H1 (cell line): ENCODE results near the gene DPP10. TPM values are rescaled to one million over a fixed set of nuclear protein-coding genes. Genes with fewer than 3 reads are reported as not detected.

Source experiments
- CTCF ChIA-PET: fragments of 300-600 bp; sonication (Branson Sonifier 250); formaldehyde crosslinking; loops from one replicate; lab custom pipeline; 2021; ENCODE audit not compliant: partially characterized antibody; lab: Charles Lee
- POLR2A ChIA-PET: fragments of 300-600 bp; sonication (Branson Sonifier 250); formaldehyde crosslinking; loops from one replicate; lab custom pipeline; 2021; ENCODE audit warnings: inconsistent platforms; ENCODE audit not compliant: partially characterized antibody; lab: Charles Lee
- DNase-seq, 2 experiments: peaks; one replicate each; pipeline versions ENCODE4 v3.0.0 to v3.0.0-alpha.2; 2010 to 2022; ENCODE audit warnings: low spot score in 2 of 2, low read depth in 1 of 2, mixed read lengths in 1 of 2
- FAIRE-seq: peaks from 2 replicates; lab custom pipeline; 2011; peaks lifted over from hg19 to GRCh38; lab: Jason Lieb, UNC
- H2AFZ ChIP-seq: 2 replicates; pipeline ENCODE4 v1.8.1; 2012; ENCODE audit warnings: low read length, inconsistent platforms
- H2AK5ac ChIP-seq: 2 replicates; pipeline ENCODE4 v1.6.1; 2013; ENCODE audit warnings: low read depth, low read length
- H2BK120ac ChIP-seq: replicated peaks from 2 replicates; pipeline ENCODE3; 2013; ENCODE audit warnings: low read depth, low read length, inconsistent platforms
- H2BK12ac ChIP-seq: 2 replicates; pipeline ENCODE4 v1.6.1; 2013; ENCODE audit warnings: low read depth, low read length
- H2BK15ac ChIP-seq: 2 replicates; pipeline ENCODE4 v1.6.1; 2013; ENCODE audit warnings: low read length
- H2BK20ac ChIP-seq: 2 replicates; pipeline ENCODE4 v1.6.1; 2013; ENCODE audit warnings: low read length
- H2BK5ac ChIP-seq: 2 replicates; pipeline ENCODE4 v1.6.1; 2013; ENCODE audit warnings: low read depth, low read length
- H3K14ac ChIP-seq: 2 replicates; pipeline ENCODE4 v1.6.1; 2013; ENCODE audit warnings: inconsistent platforms; ENCODE audit not compliant: insufficient read length
- H3K18ac ChIP-seq: 2 replicates; pipeline ENCODE4 v1.6.1; 2013; ENCODE audit warnings: low read length; ENCODE audit errors: extremely low read depth
- H3K23ac ChIP-seq: 2 replicates; pipeline ENCODE4 v1.6.1; 2013; ENCODE audit warnings: inconsistent platforms; ENCODE audit not compliant: insufficient read length
- H3K23me2 ChIP-seq: 2 replicates; pipeline ENCODE4 v1.6.1; 2013; ENCODE audit warnings: low read depth, low read length
- H3K27ac ChIP-seq: 2 replicates; pipeline ENCODE4 v1.6.1; 2011; ENCODE audit warnings: low read depth, low read length, inconsistent platforms
- H3K27me3 ChIP-seq, 4 experiments: replicated peaks in 1 of 4; 1 replicate in 1 of 4; 2 replicates in 3 of 4; pipeline versions ENCODE4 v1.6.1 to v1.8.1; 2011 to 2013; ENCODE audit warnings: low read length in 3 of 4, mild to moderate bottlenecking in 3 of 4, inconsistent platforms in 2 of 4, mixed read lengths in 2 of 4, moderate library complexity in 1 of 4; ENCODE audit not compliant: control insufficient read depth in 3 of 4, insufficient read depth in 3 of 4; ENCODE audit errors: extremely low read depth in 1 of 4
- H3K36me3 ChIP-seq, 4 experiments: 2 replicates each; pipeline versions ENCODE4 v1.6.1 to v1.8.1; 2011 to 2013; ENCODE audit warnings: mild to moderate bottlenecking in 4 of 4, low read length in 3 of 4, moderate library complexity in 2 of 4, control low read depth in 1 of 4, inconsistent platforms in 1 of 4; ENCODE audit not compliant: insufficient read depth in 4 of 4, control insufficient read depth in 2 of 4
- H3K4ac ChIP-seq: replicated peaks from 2 replicates; pipeline ENCODE3; 2013; ENCODE audit warnings: low read length, low read depth, mixed read lengths, inconsistent platforms; ENCODE audit not compliant: insufficient read length
- H3K4me1 ChIP-seq, 4 experiments: replicated peaks in 1 of 4; 1 replicate in 1 of 4; 2 replicates in 3 of 4; pipeline versions ENCODE4 v1.6.1 to v1.8.1; 2011 to 2013; ENCODE audit warnings: low read length in 3 of 4, inconsistent platforms in 2 of 4, mixed read lengths in 1 of 4; ENCODE audit not compliant: insufficient read depth in 4 of 4, control insufficient read depth in 3 of 4
- H3K4me2 ChIP-seq, 2 experiments: 2 replicates each; pipeline versions ENCODE4 v1.6.1 to v1.8.1; 2011 to 2013; ENCODE audit warnings: low read depth in 2 of 2, low read length in 2 of 2, control low read depth in 1 of 2, inconsistent platforms in 1 of 2, mild to moderate bottlenecking in 1 of 2; ENCODE audit not compliant: insufficient read depth in 1 of 2
- H3K4me3 ChIP-seq, 4 experiments: fragments of 200-600, 300-600 bp in 1 of 4; sonication (generic), shearing (Covaris generic), sonication (Bioruptor Twin) in 1 of 4; 2 replicates each; pipeline versions ENCODE4 v1.5.1 to v1.8.1; 2011 to 2016; ENCODE audit warnings: low read length in 4 of 4, low read depth in 3 of 4, control low read depth in 2 of 4, inconsistent platforms in 2 of 4, mild to moderate bottlenecking in 2 of 4, mixed read lengths in 1 of 4, moderate library complexity in 1 of 4; ENCODE audit not compliant: insufficient read depth in 2 of 4; ENCODE audit errors: extremely low read depth in 1 of 4
- H3K56ac ChIP-seq: replicated peaks from 2 replicates; pipeline ENCODE3; 2013; ENCODE audit warnings: low read depth, mild to moderate bottlenecking, mixed read lengths, low read length, inconsistent platforms; ENCODE audit not compliant: insufficient read length
- H3K79me1 ChIP-seq: 2 replicates; pipeline ENCODE4 v1.6.1; 2013; ENCODE audit warnings: low read depth, low read length, control low read depth
- H3K79me2 ChIP-seq, 2 experiments: 2 replicates each; pipeline versions ENCODE4 v1.6.1 to v1.8.1; 2012 to 2013; ENCODE audit warnings: low read length in 2 of 2, mild to moderate bottlenecking in 2 of 2, inconsistent platforms in 1 of 2; ENCODE audit not compliant: insufficient read depth in 2 of 2, control insufficient read depth in 1 of 2
- H3K9ac ChIP-seq, 4 experiments: replicated peaks in 1 of 4; 1 replicate in 1 of 4; 2 replicates in 3 of 4; pipeline versions ENCODE4 v1.6.1 to v1.8.1; 2011 to 2013; ENCODE audit warnings: low read depth in 3 of 4, low read length in 3 of 4, control low read depth in 2 of 4, mild to moderate bottlenecking in 2 of 4, moderate library complexity in 2 of 4, inconsistent platforms in 1 of 4; ENCODE audit errors: extremely low read depth in 1 of 4
- H3K9me3 ChIP-seq, 2 experiments: 2 replicates each; pipeline versions ENCODE4 v1.6.1 to v1.8.1; 2012 to 2013; ENCODE audit warnings: mild to moderate bottlenecking in 2 of 2, moderate library complexity in 2 of 2, control low read depth in 1 of 2, inconsistent platforms in 1 of 2, low read depth in 1 of 2, low read length in 1 of 2, mixed read lengths in 1 of 2; ENCODE audit not compliant: insufficient read depth in 2 of 2
- H4K20me1 ChIP-seq, 2 experiments: replicated peaks in 1 of 2; 2 replicates each; pipeline versions ENCODE3 to v1.8.1; 2011 to 2013; ENCODE audit warnings: inconsistent platforms in 2 of 2, low read length in 2 of 2, mild to moderate bottlenecking in 1 of 2; ENCODE audit not compliant: insufficient read depth in 2 of 2, control insufficient read depth in 1 of 2
- H4K5ac ChIP-seq: 2 replicates; pipeline ENCODE4 v1.6.1; 2013; ENCODE audit warnings: low read length, low read depth, mixed read lengths, inconsistent platforms; ENCODE audit not compliant: insufficient read length
- H4K8ac ChIP-seq: 2 replicates; pipeline ENCODE4 v1.8.0; 2013; ENCODE audit warnings: mild to moderate bottlenecking, moderate library complexity, low read length, inconsistent platforms; ENCODE audit not compliant: insufficient read depth; ENCODE audit errors: extremely low read depth
- H4K91ac ChIP-seq: replicated peaks from 2 replicates; pipeline ENCODE3; 2013; ENCODE audit warnings: low read length, mixed read lengths, inconsistent platforms; ENCODE audit not compliant: insufficient read length
- ASH2L ChIP-seq: fragments of 200-600, 300-600 bp; sonication (generic); IDR thresholded peaks from one replicate; pipeline ENCODE4 v1.7.1; 2017; ENCODE audit warnings: low read length
- KDM1A ChIP-seq: fragments of 200-600, 300-600 bp; sonication (generic); IDR thresholded peaks from 2 replicates; pipeline ENCODE4 v1.7.1; 2016; ENCODE audit warnings: mild to moderate bottlenecking, low read length, borderline replicate concordance
- NANOG ChIP-seq: IDR thresholded peaks from 2 replicates; pipeline ENCODE4 v1.6.1; 2011; ENCODE audit warnings: low read length, low read depth, mild to moderate bottlenecking, inconsistent platforms; ENCODE audit not compliant: insufficient read depth, poor library complexity, severe bottlenecking
- NRF1 ChIP-seq: IDR thresholded peaks from 2 replicates; pipeline ENCODE4 v1.6.1; 2011; ENCODE audit warnings: mild to moderate bottlenecking, low read depth, low read length, improper control_type of control experiment
- POLR2A ChIP-seq, 2 experiments: IDR thresholded peaks; 1 replicate in 1 of 2; 2 replicates in 1 of 2; pipeline ENCODE4 v1.6.1; 2011; ENCODE audit warnings: low read depth in 2 of 2, low read length in 2 of 2, mild to moderate bottlenecking in 2 of 2; ENCODE audit errors: control extremely low read depth in 1 of 2
- RBBP5 ChIP-seq: IDR thresholded peaks from 2 replicates; pipeline ENCODE4 v1.7.1; 2012; ENCODE audit warnings: low read depth, mild to moderate bottlenecking, inconsistent platforms, low read length, moderate library complexity, borderline replicate concordance
- SAP30 ChIP-seq: fragments of 300-600 bp; sonication (generic); IDR thresholded peaks from 2 replicates; pipeline ENCODE4 v1.7.1; 2012; ENCODE audit warnings: low read length, moderate library complexity, mild to moderate bottlenecking, inconsistent platforms; ENCODE audit not compliant: insufficient read depth, insufficient replicate concordance
- SIRT6 ChIP-seq: IDR thresholded peaks from one replicate; pipeline ENCODE4 v1.7.1; 2012; ENCODE audit warnings: low read length, inconsistent platforms
- SP1 ChIP-seq: IDR thresholded peaks from 2 replicates; pipeline ENCODE4 v1.6.1; 2011; ENCODE audit warnings: low read depth, low read length
- SP2 ChIP-seq: IDR thresholded peaks from 2 replicates; pipeline ENCODE4 v1.6.1; 2012; ENCODE audit warnings: mild to moderate bottlenecking, low read length, inconsistent platforms
- SP4 ChIP-seq: IDR thresholded peaks from 2 replicates; pipeline ENCODE4 v1.6.1; 2012; ENCODE audit warnings: low read length, inconsistent platforms
- TAF7 ChIP-seq: optimal IDR thresholded peaks from 2 replicates; pipeline ENCODE3; 2011; ENCODE audit warnings: low read depth, mild to moderate bottlenecking, inconsistent platforms, low read length, moderate library complexity, borderline replicate concordance
- WGBS, 2 experiments: shearing (Covaris generic) in 1 of 2; methylation state at CpG; one replicate each; pipeline versions ENCODE4 v1.1.6 to v1.1.7; 2013 to 2015; ENCODE audit warnings: low lambda C conversion rate in 2 of 2, mixed read lengths in 2 of 2, inconsistent platforms in 1 of 2, low coverage in 1 of 2, missing lambda C conversion rate in 1 of 2; ENCODE audit not compliant: insufficient replicate concordance in 2 of 2, insufficient coverage in 1 of 2, insufficient read length in 1 of 2; ENCODE audit errors: extremely low coverage in 1 of 2, missing lambda C conversion rate in 1 of 2; 5-methylcytosine and 5-hydroxymethylcytosine counted together
- polyA plus RNA-seq, 7 experiments: library from polyadenylated mRNA; depleted of rRNA in 3 of 7; stranded (reverse) in 5 of 7; unstranded in 2 of 7; fragments of >200 nt in 5 of 7; fragments of 200-250 nt in 2 of 7; gene quantifications; 1 replicate in 5 of 7; 2 replicates in 1 of 7; 4 replicates in 1 of 7; pipeline versions ENCODE4 v1.2.1 to v1.2.3, GENCODE V29; 2011 to 2013; ENCODE audit warnings: missing spikeins in 2 of 7, mixed read lengths in 2 of 7
- total RNA-seq: library from RNA; stranded (reverse); fragmentation: NEBNext Ultra II Directional; extraction: Animal tissue kit (Norgen Biotek cat#: 25700); gene quantifications from 2 replicates; pipeline ENCODE4 v1.2.1, GENCODE V29; 2021
- TF ChIP-seq, protein P1 (sequence below): IDR thresholded peaks from 2 replicates; pipeline ENCODE4 v1.6.1; 2012; ENCODE audit warnings: low read length, inconsistent platforms

Gene DPP10
- total and polyA plus RNA-seq, 2 of the 8 experiments (the other 6 are each of a cell fraction or from before 2014, with no cell fraction given), result 3.3 to 7.2 TPM

- no peaks in the 10 kb centered on the region for H3K79me1 ChIP-seq
- no peak overlapping the region for H3K9ac ChIP-seq
- no peak overlapping the region for H2AFZ ChIP-seq
- no peaks in the 10 kb centered on the region for H3K23me2 ChIP-seq
- 95% methylated on average over 2 of the region's 2 CpGs; no CpG with 5 or more reads in 1 of the 2 experiments for WGBS, 2 experiments
- H4K20me1 ChIP-seq, result no peaks in the 10 kb centered on the region
- H3K4me1 ChIP-seq, result peaks cover 0 to 3% (median under 1%) of the 10 kb centered on the region in 4 experiments; a peak in 4 of 7 replicates
- H2BK5ac ChIP-seq, result no peak overlapping the region
- H3K4me2 ChIP-seq, result no peak overlapping the region
- ChIA-PET POLR2A (no interaction called here), CTCF (interaction anchor here (0.8 to 1.2 kb wide), 2 partner anchors 18 to 1157 kb away, joined by 3 read pairs; no protein-coding TSS in a partner anchor)
- H3K27ac ChIP-seq, result no peak overlapping the region
- no peaks in the 10 kb centered on the region for H3K27me3 ChIP-seq
- H4K8ac ChIP-seq, result no peak overlapping the region
- H3K36me3 ChIP-seq, result no peaks in the 10 kb centered on the region
- no peak overlapping the region for H2AK5ac ChIP-seq
- H2BK15ac ChIP-seq, result no peak overlapping the region
- no peak for FAIRE-seq
- H4K91ac ChIP-seq, result no peak overlapping the region
- H3K56ac ChIP-seq, result no peak overlapping the region
- no peak overlapping the region for H2BK12ac ChIP-seq
- H3K4me3 ChIP-seq, result no peak overlapping the region
- no peak overlapping the region for H4K5ac ChIP-seq
- no peak overlapping the region for H3K18ac ChIP-seq
- no peak overlapping the region for H3K14ac ChIP-seq
- DNase-seq, result no peak
- no peaks in the 10 kb centered on the region for H3K9me3 ChIP-seq
- H2BK20ac ChIP-seq, result no peak overlapping the region
- H3K79me2 ChIP-seq, result no peaks in the 10 kb centered on the region
- H3K4ac ChIP-seq, result no peak overlapping the region
- H3K23ac ChIP-seq, result no peak overlapping the region
- no peak overlapping the region for H2BK120ac ChIP-seq
- TF ChIP-seq KDM1A (no peak), TAF7 (no peak), SAP30 (no peak), SP2 (no peak), SIRT6 (no peak), RBBP5 (no peak), NRF1 (no peak), NANOG (no peak), POLR2A (IDR thresholded peaks at IDR 0.05; ENCODE audit: control extremely low read depth in 1 of 2, low read depth in 2 of 2, low read length in 2 of 2) (no peak), SP1 (no peak), SP4 (no peak), ASH2L (no peak)
- TF ChIP-seq, protein P1, sequence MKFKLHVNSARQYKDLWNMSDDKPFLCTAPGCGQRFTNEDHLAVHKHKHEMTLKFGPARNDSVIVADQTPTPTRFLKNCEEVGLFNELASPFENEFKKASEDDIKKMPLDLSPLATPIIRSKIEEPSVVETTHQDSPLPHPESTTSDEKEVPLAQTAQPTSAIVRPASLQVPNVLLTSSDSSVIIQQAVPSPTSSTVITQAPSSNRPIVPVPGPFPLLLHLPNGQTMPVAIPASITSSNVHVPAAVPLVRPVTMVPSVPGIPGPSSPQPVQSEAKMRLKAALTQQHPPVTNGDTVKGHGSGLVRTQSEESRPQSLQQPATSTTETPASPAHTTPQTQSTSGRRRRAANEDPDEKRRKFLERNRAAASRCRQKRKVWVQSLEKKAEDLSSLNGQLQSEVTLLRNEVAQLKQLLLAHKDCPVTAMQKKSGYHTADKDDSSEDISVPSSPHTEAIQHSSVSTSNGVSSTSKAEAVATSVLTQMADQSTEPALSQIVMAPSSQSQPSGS, result no peak
Measured at GRCh38 chr2:115299199-115299598, 856.8 kb downstream of the DPP10 start.
